HEK293 (cell line): ENCODE results near the gene HLA-DMB.

Source experiments
- CTCF ChIA-PET: fragments of 350-600 bp; formaldehyde crosslinking; extraction: SDS; loops from one replicate; lab custom pipeline; 2021; ENCODE audit warnings: antibody characterized with exemption; lab: Yijun Ruan, JAX
- POLR2A ChIA-PET: fragments of 300-600 bp; formaldehyde crosslinking; extraction: SDS; loops from one replicate; lab custom pipeline; 2020; ENCODE audit warnings: antibody characterized with exemption, inconsistent platforms; lab: Yijun Ruan, JAX
- H3K27ac ChIP-seq: fragments of 200-500 bp; sonication (Bioruptor generic); 2 replicates; pipeline ENCODE4 v1.5.1; 2014; ENCODE audit warnings: low read depth, low read length, control low read depth, inconsistent platforms; ENCODE audit errors: extremely low read depth
- H3K36me3 ChIP-seq, 2 experiments: fragments of 200-500 bp in 1 of 2; sonication (Bioruptor generic) in 1 of 2; 1 replicate in 1 of 2; 2 replicates in 1 of 2; pipeline ENCODE4 v1.5.1; 2014 to 2017; ENCODE audit warnings: inconsistent platforms in 2 of 2, low read length in 2 of 2; ENCODE audit not compliant: control insufficient read depth in 2 of 2, insufficient read depth in 1 of 2
- H3K4me1 ChIP-seq: fragments of 200-500 bp; sonication (Bioruptor generic); 2 replicates; pipeline ENCODE4 v1.5.1; 2014; ENCODE audit warnings: mild to moderate bottlenecking, low read length, inconsistent platforms; ENCODE audit not compliant: control insufficient read depth, insufficient read depth
- H3K4me3 ChIP-seq: 2 replicates; pipeline ENCODE4 v1.5.1; 2011; ENCODE audit warnings: low read depth, mild to moderate bottlenecking, control low read depth, low read length, moderate library complexity
- H3K9me3 ChIP-seq: fragments of 200-500 bp; sonication (Bioruptor generic); 2 replicates; pipeline ENCODE4 v1.5.1; 2014; ENCODE audit warnings: low read depth, low read length, inconsistent platforms; ENCODE audit not compliant: control insufficient read depth, insufficient read depth
- BCL11A ChIP-seq: fragments of 450-650 bp; formaldehyde crosslinking; IDR thresholded peaks from 2 replicates; pipeline ENCODE4 v1.5.1; 2016; ENCODE audit warnings: low read depth, missing biosample characterization, missing genetic modification characterization
- ELK4 ChIP-seq: IDR thresholded peaks from 2 replicates; pipeline ENCODE4 v1.6.1; 2011; ENCODE audit warnings: mild to moderate bottlenecking, low read depth, low read length, borderline replicate concordance
- OSR2 ChIP-seq: fragments of 450-650 bp; formaldehyde crosslinking; IDR thresholded peaks from 2 replicates; pipeline ENCODE4 v1.5.1; 2016; ENCODE audit warnings: missing biosample characterization, missing genetic modification characterization
- PRDM4 ChIP-seq: fragments of 450-650 bp; formaldehyde crosslinking; IDR thresholded peaks from 2 replicates; pipeline ENCODE4 v1.5.1; 2017; ENCODE audit warnings: missing biosample characterization, missing genetic modification characterization
- SETDB1 ChIP-seq: IDR thresholded peaks from one replicate; pipeline ENCODE4 v1.6.1; 2017; ENCODE audit warnings: mild to moderate bottlenecking, low read length, moderate library complexity, mixed read lengths; ENCODE audit not compliant: insufficient read length
- TCF7L2 ChIP-seq: IDR thresholded peaks from 2 replicates; pipeline ENCODE4 v1.6.1; 2011; ENCODE audit warnings: low read depth, mild to moderate bottlenecking, inconsistent platforms, low read length, moderate library complexity, borderline replicate concordance
- ZBTB17 ChIP-seq: fragments of 450-650 bp; formaldehyde crosslinking; IDR thresholded peaks from 2 replicates; pipeline ENCODE4 v1.5.1; 2016; ENCODE audit warnings: missing biosample characterization, missing genetic modification characterization
- ZNF112 ChIP-seq: fragments of 450-650 bp; formaldehyde crosslinking; IDR thresholded peaks from 2 replicates; pipeline ENCODE4 v1.5.0; 2017; ENCODE audit warnings: missing biosample characterization, missing genetic modification characterization
- ZNF140 ChIP-seq: fragments of 450-650 bp; formaldehyde crosslinking; IDR thresholded peaks from 2 replicates; pipeline ENCODE4 v1.5.1; 2016; ENCODE audit warnings: missing biosample characterization, missing genetic modification characterization
- ZNF214 ChIP-seq: fragments of 450-650 bp; formaldehyde crosslinking; IDR thresholded peaks from 2 replicates; pipeline ENCODE4 v1.5.1; 2017; ENCODE audit warnings: missing biosample characterization, mild to moderate bottlenecking, missing genetic modification characterization, borderline replicate concordance
- ZNF274 ChIP-seq, 2 experiments: fragments of 200-500 bp in 1 of 2; fragments of 450-650 bp in 1 of 2; sonication (Bioruptor generic) in 1 of 2; formaldehyde crosslinking in 1 of 2; IDR thresholded peaks; 2 replicates each; pipeline versions ENCODE4 v1.5.1 to v1.6.1; 2014 to 2016; ENCODE audit warnings: borderline replicate concordance in 1 of 2, inconsistent platforms in 1 of 2, low read length in 1 of 2, missing biosample characterization in 1 of 2, missing genetic modification characterization in 1 of 2
- ZNF292 ChIP-seq: fragments of 450-650 bp; formaldehyde crosslinking; IDR thresholded peaks from 2 replicates; pipeline ENCODE4 v1.5.1; 2016; ENCODE audit warnings: low read depth, missing biosample characterization, missing genetic modification characterization, borderline replicate concordance
- ZNF514 ChIP-seq: fragments of 450-650 bp; formaldehyde crosslinking; IDR thresholded peaks from 2 replicates; pipeline ENCODE4 v1.5.1; 2016; ENCODE audit warnings: missing biosample characterization, missing genetic modification characterization
- ZNF518A ChIP-seq: fragments of 450-650 bp; formaldehyde crosslinking; conservative IDR thresholded peaks from 2 replicates; pipeline ENCODE4 v1.5.1; 2016; ENCODE audit warnings: low read depth, missing biosample characterization, missing genetic modification characterization
- ZNF548 ChIP-seq: fragments of 450-650 bp; formaldehyde crosslinking; IDR thresholded peaks from 2 replicates; pipeline ENCODE4 v1.5.1; 2016; ENCODE audit warnings: missing biosample characterization, missing genetic modification characterization
- ZNF621 ChIP-seq: fragments of 450-650 bp; formaldehyde crosslinking; IDR thresholded peaks from 2 replicates; pipeline ENCODE4 v1.5.1; 2017; ENCODE audit warnings: missing biosample characterization, missing genetic modification characterization
- ZNF624 ChIP-seq: fragments of 450-650 bp; formaldehyde crosslinking; IDR thresholded peaks from 2 replicates; pipeline ENCODE4 v1.5.1; 2017; ENCODE audit warnings: missing biosample characterization, missing genetic modification characterization
- ZNF692 ChIP-seq: fragments of 450-650 bp; formaldehyde crosslinking; IDR thresholded peaks from 2 replicates; pipeline ENCODE4 v1.5.1; 2016; ENCODE audit warnings: missing biosample characterization, missing genetic modification characterization
- ZNF768 ChIP-seq: fragments of 450-650 bp; formaldehyde crosslinking; IDR thresholded peaks from 2 replicates; pipeline ENCODE4 v1.5.1; 2018; ENCODE audit warnings: missing biosample characterization, mild to moderate bottlenecking, missing genetic modification characterization
- ZXDB ChIP-seq: fragments of 450-650 bp; formaldehyde crosslinking; IDR thresholded peaks from 2 replicates; pipeline ENCODE4 v1.5.1; 2016; ENCODE audit warnings: missing biosample characterization, missing genetic modification characterization

The HLA-DMB gene

GRCh38 chr6:32967151-32968091, 26.6 kb upstream of the HLA-DMB start (continued):
- TF ChIP-seq ZNF768 (tag by site-specific recombination) = 0 out of 2 replicates have a peak, but pooled peaks have one; percentile 52
- no peak for TF ChIP-seq ZNF274 (IDR thresholded peaks at IDR 0.05; ENCODE audit: low read length)
- TF ChIP-seq ZNF274 (tag by site-specific recombination; IDR thresholded peaks at IDR 0.05; ENCODE audit: borderline replicate concordance) = no peak
- no peak for TF ChIP-seq PRDM4 (tag by site-specific recombination)
- no peak for TF ChIP-seq ZNF548 (tag by site-specific recombination)
- no peak for TF ChIP-seq TCF7L2

- no peak overlapping the region for H3K4me3 ChIP-seq
- no peak overlapping the region for H3K27ac ChIP-seq
- no peaks in the 10 kb centered on the region for H3K9me3 ChIP-seq
- TF ChIP-seq OSR2 (tag by site-specific recombination) (peak; percentile 34), ELK4 (no peak)
- CTCF ChIA-PET = interaction anchor here (0.5 to 18.0 kb wide), 5 partner anchors 10 to 79 kb away, joined by 3 to 344 read pairs (median 28); partner anchors contain the start of gene HLA-DMA
- POLR2A ChIA-PET = interaction anchor here (0.8 to 1.7 kb wide), 2 partner anchors 70 to 235 kb away, joined by 4 read pairs; no protein-coding TSS in a partner anchor
- peaks cover 11% of the 10 kb centered on the region for H3K4me1 ChIP-seq
- peaks cover 0 to 5% of the 10 kb centered on the region in 2 experiments; a peak in 1 of 3 replicates for H3K36me3 ChIP-seq
These were observed 23.9 kb upstream of the HLA-DMB start for GRCh38 chr6:32964776-32965175.

- POLR2A ChIA-PET = interaction anchor here (0.7 to 3.6 kb wide), 3 partner anchors 8 to 44 kb away, joined by 3 to 30 read pairs (median 9); no protein-coding TSS in a partner anchor
- CTCF ChIA-PET = interaction anchor here (1.3 to 18.0 kb wide), 4 partner anchors 9 to 30 kb away, joined by 9 to 344 read pairs (median 110); partner anchors contain the start of gene HLA-DMA
- Histone ChIP-seq H3K4me3 (no peak overlapping the region), H3K36me3 (no peaks in the 10 kb centered on the region), H3K4me1 (peaks cover 11% of the 10 kb centered on the region), H3K9me3 (no peaks in the 10 kb centered on the region), H3K27ac (no peak overlapping the region)
- TF ChIP-seq ZNF214 (no peak), ZXDB (tag by site-specific recombination) (no peak), ZNF518A (tag by site-specific recombination) (no peak), BCL11A (tag by site-specific recombination) (no peak), ZNF692 (tag by site-specific recombination) (no peak), SETDB1 (no peak), ZNF292 (tag by site-specific recombination) (no peak), ZNF621 (tag by site-specific recombination) (no peak), ZBTB17 (tag by site-specific recombination) (no peak; the same call in 1 of the 2 replicates), ZNF514 (tag by site-specific recombination) (no peak), ZNF140 (tag by site-specific recombination) (no peak), ZNF624 (tag by site-specific recombination) (no peak), ZNF112 (tag by site-specific recombination) (no peak)
These were observed 23.0 kb upstream of the HLA-DMB start for GRCh38 chr6:32963866-32964265.
